Stimulated activated CD4-positive, alpha-beta T cell treated with anti-CD3 and anti-CD28 coated beads, Interleukin-15, amount 100 ng/mL, for 1 hour (primary cell): Measurements from ENCODE around the gene NIT1.

Experiments
- DNase-seq, 2 donors: peaks; one replicate each; pipeline ENCODE4 v3.0.0-alpha.2; 2020; ENCODE audit warnings: low read depth in 1 of 2, low spot score in 1 of 2

Gene NIT1

GRCh38 chr1:161117759-161118581 lies at the start of gene NIT1, which contains the start of gene PFDN2:
Gene NIT1 (plus strand): TSS chr1:161118105. CDS start chr1:161118177, 72 bp downstream.
Gene PFDN2 (minus strand): TSS chr1:161118037. CDS start chr1:161118026, 11 bp downstream.
- DNase-seq: peak; percentile 61 to 78

GRCh38 chr1:161068306-161069234 lies 49.3 kb upstream of the NIT1 start:
- DNase-seq: peak; percentile 49 to 66

- no peak for DNase-seq
Observed at GRCh38 chr1:161069241-161069640, 48.7 kb upstream of the NIT1 start.

GRCh38 chr1:161069731-161070270 lies 48.1 kb upstream of the NIT1 start, which contains the start of gene ARHGAP30:
Gene ARHGAP30 (minus strand): TSS chr1:161069891. CDS start chr1:161069624, 267 bp downstream.
- peak; percentile 46 to 67 for DNase-seq

- DNase-seq: no peak
Observed at GRCh38 chr1:161070761-161071160, 47.1 kb upstream of the NIT1 start.

- DNase-seq: no peak
Observed at GRCh38 chr1:161071886-161072371, 46.0 kb upstream of the NIT1 start.

GRCh38 chr1:161072751-161073449 lies 45.0 kb upstream of the NIT1 start:
- DNase-seq: no peak

- no peak for DNase-seq
Observed at GRCh38 chr1:161073474-161074121, 44.3 kb upstream of the NIT1 start.

GRCh38 chr1:161074676-161075368 lies 43.1 kb upstream of the NIT1 start:
- DNase-seq: no peak

GRCh38 chr1:161076410-161076809 lies 41.5 kb upstream of the NIT1 start:
- DNase-seq: no peak

- no peak for DNase-seq
Observed at GRCh38 chr1:161077426-161077825, 40.5 kb upstream of the NIT1 start.

GRCh38 chr1:161079436-161080110 lies 38.3 kb upstream of the NIT1 start:
- no peak for DNase-seq

GRCh38 chr1:161080441-161081405 lies 37.2 kb upstream of the NIT1 start:
- DNase-seq: no peak

- no peak for DNase-seq
Observed at GRCh38 chr1:161081519-161081918, 36.4 kb upstream of the NIT1 start.

- DNase-seq: no peak
Observed at GRCh38 chr1:161082483-161082882, 35.4 kb upstream of the NIT1 start.

GRCh38 chr1:161082996-161083747 lies 34.7 kb upstream of the NIT1 start:
- no peak for DNase-seq
